T-helper 17 cell (primary cell): Measurements from ENCODE around the gene GORAB. TPM values are rescaled to one million over a fixed set of nuclear protein-coding genes. Genes with fewer than 3 reads are reported as not detected.
A peak's percentile ranks its signal among the peaks of the same experiment; 100 is the strongest.

Experiments used
- ATAC-seq: fragments of 150-1000 bp; cut with Tn5 transposase; 2 replicates; pipeline ENCODE4 v1.10.0; 2021; ENCODE audit warnings: mild to moderate bottlenecking, moderate library complexity
- DNase-seq, 3 donors: peaks; one replicate each; pipeline versions ENCODE4 v3.0.0 to v3.0.0-alpha.2; 2020 to 2021
- H3K9me3 ChIP-seq: one replicate; pipeline ENCODE4 v1.7.0; 2013; ENCODE audit warnings: low read length, mild to moderate bottlenecking; ENCODE audit not compliant: control insufficient read depth, poor library complexity, severe bottlenecking
- H3K27ac Mint-ChIP-seq: one replicate; pipeline ENCODE4 v1.8.0; 2022; ENCODE audit warnings: mild to moderate bottlenecking, moderate library complexity, mixed read lengths
- H3K27me3 Mint-ChIP-seq: one replicate; pipeline ENCODE4 v1.8.0; 2022; ENCODE audit warnings: mixed read lengths
- H3K36me3 Mint-ChIP-seq: one replicate; pipeline ENCODE4 v1.8.0; 2022; ENCODE audit warnings: low read depth, mixed read lengths
- H3K4me1 Mint-ChIP-seq: one replicate; pipeline ENCODE4 v1.8.0; 2022; ENCODE audit warnings: mild to moderate bottlenecking, mixed read lengths
- H3K4me3 Mint-ChIP-seq: one replicate; pipeline ENCODE4 v1.8.0; 2022; ENCODE audit warnings: mild to moderate bottlenecking, moderate library complexity, mixed read lengths
- total RNA-seq, 4 donors: library from RNA in 2 of 4; stranded (reverse) in 2 of 4; gene quantifications; one replicate each; pipeline ENCODE4 v1.2.3 and lab custom pipeline; 2022 to 2026

Gene GORAB, protein sequence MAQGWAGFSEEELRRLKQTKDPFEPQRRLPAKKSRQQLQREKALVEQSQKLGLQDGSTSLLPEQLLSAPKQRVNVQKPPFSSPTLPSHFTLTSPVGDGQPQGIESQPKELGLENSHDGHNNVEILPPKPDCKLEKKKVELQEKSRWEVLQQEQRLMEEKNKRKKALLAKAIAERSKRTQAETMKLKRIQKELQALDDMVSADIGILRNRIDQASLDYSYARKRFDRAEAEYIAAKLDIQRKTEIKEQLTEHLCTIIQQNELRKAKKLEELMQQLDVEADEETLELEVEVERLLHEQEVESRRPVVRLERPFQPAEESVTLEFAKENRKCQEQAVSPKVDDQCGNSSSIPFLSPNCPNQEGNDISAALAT
- 10 to 100 TPM; 20.0 to 20.7 TPM for total RNA-seq
- total RNA-seq (lab: John Stamatoyannopoulos, UW), result 32.0 to 33.1 reads per million in 2 donors

DNA sequence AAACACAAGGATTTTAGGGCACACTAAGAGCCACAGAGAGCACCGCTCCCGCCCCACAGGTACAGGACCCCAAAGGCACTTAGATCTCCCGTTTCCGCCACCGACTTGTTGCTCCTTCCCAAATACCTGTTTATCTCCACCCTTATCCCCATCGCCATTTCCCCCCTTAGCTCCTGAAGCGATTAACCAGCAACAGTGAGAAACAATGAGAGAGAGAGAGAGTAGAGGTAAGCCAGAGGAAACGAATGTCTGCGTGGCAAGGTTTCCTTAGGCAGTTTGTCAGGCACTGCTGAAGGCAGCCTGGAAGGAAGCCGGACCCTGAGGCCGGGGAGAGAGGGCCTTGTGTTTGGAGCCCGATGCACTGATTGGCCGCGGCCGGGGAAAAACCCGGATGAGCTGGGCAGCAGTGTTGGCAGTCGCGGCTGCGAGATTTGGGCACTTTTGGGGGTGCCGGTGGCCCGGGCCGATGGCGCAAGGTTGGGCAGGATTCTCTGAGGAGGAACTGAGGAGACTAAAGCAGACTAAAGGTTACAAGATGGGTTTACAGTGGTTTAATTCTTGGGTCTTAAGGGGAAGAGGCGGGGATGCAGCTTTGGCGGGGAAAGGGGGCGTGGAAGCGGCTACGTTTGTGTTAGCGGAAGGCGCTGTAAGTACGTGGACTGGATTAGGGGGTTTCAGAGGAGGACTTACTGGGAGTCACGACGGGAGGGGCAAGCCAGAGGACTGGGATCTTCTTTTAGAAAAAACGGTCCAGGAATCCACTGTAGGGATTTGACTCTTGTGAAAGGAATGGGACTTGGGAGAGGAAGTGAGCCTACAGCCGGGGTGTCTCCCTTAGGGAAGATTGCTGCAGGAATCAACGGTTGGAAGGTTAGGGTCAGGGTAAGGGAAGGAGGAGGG lies at the start of gene GORAB:
TSS of gene GORAB (plus strand) at position 409 of the 900 bp plus-strand sequence. CDS start at position 467, 58 bp downstream.
- no peak within 1 kb of the TSS for H3K4me3 Mint-ChIP-seq
- DNase-seq, result peak; percentile 69 to 79 (median 73)

DNA sequence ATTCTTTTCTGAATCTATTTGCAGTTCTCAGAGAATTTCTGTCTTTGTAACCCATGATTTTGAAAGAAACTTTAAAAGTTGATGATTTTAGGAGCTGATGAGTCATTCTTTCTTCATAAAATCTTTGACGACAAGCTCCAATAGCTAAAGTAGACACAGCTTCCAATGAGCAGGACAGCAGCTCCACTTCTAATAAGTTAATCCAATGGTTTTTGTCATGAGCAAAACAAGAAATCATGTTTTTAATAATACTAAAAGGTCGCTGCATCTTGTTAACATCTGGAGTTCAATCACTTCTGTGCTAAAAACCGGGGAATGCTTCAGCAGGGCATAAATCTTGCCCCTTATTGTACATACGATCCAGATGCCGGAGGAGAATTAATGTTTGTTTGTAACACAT lies 48.9 kb upstream of the GORAB start:
- Mint-ChIP-seq H3K4me1 (no peaks in the 10 kb centered on the region), H3K4me3 (no peak overlapping the region), H3K27ac (no peak overlapping the region), H3K36me3 (no peaks in the 10 kb centered on the region), H3K27me3 (peaks cover 30% of the 10 kb centered on the region)
- ATAC-seq (no peak), DNase-seq (no peak)
- no peaks in the 10 kb centered on the region for H3K9me3 ChIP-seq

More for the DNA sequence above, at the start of gene GORAB:
- H3K9me3 ChIP-seq, result no peaks in the 10 kb centered on the region
- no peaks in the 10 kb centered on the region for H3K36me3 Mint-ChIP-seq
- peak; percentile 97 for ATAC-seq
- H3K27me3 Mint-ChIP-seq, result no peaks in the 10 kb centered on the region
- H3K27ac Mint-ChIP-seq, result no peak within 1 kb of the TSS
- peaks cover 12% of the 10 kb centered on the region for H3K4me1 Mint-ChIP-seq

DNA sequence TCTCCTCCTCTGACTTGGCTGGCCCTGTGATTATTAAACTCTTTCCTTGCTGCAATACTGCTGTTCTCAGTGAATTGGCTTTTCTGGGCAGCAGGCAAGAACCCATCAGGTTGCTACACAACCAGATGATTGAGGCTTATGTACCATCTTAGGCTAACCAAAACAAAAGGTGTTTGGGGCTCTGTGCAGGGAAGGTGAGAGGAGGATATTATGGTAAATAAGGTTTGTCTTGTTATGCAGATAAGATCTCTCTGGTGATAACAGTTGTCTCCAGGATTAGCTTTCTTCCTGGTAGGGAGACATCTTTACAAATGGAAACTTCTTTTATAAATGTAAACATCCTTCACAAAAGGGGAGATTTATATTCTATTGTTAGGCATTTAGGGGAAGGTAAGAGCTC lies 44.5 kb upstream of the GORAB start:
- peaks cover 42% of the 10 kb centered on the region for H3K27me3 Mint-ChIP-seq
- H3K9me3 ChIP-seq, result no peaks in the 10 kb centered on the region
- no peaks in the 10 kb centered on the region for H3K36me3 Mint-ChIP-seq
- no peak overlapping the region for H3K4me3 Mint-ChIP-seq
- no peak for DNase-seq
- no peak overlapping the region for H3K27ac Mint-ChIP-seq
- no peak for ATAC-seq
- no peaks in the 10 kb centered on the region for H3K4me1 Mint-ChIP-seq

DNA sequence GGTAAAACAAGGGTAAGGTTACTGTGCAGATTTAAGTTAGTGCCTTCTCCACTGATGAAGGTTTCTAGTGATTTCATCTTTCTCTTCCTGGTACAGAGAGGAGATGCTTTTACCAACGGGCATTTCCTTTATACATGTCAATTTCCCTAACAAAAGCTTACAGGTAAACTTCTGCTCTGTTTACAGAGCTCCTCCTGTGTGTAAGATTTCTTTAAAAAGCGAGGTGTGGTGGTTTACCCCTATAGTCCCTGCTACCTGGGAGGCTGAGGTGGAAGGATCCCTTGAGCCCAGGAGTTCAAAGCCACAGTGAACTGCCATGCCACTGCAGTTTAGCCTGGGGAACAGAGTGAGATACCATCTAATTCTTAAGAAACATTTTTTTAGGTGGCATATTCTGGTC lies 40.7 kb upstream of the GORAB start:
- no peaks in the 10 kb centered on the region for H3K9me3 ChIP-seq
- H3K27me3 Mint-ChIP-seq, result peaks cover 27% of the 10 kb centered on the region
- no peak overlapping the region for H3K27ac Mint-ChIP-seq
- H3K4me3 Mint-ChIP-seq, result no peak overlapping the region
- H3K36me3 Mint-ChIP-seq, result no peaks in the 10 kb centered on the region
- H3K4me1 Mint-ChIP-seq, result peaks cover 7% of the 10 kb centered on the region
- ATAC-seq (no peak), DNase-seq (no peak)

GRCh38 chr1:170494369-170494768 lies 37.6 kb upstream of the GORAB start:
- DNase-seq (no peak), ATAC-seq (no peak)
- no peaks in the 10 kb centered on the region for H3K9me3 ChIP-seq
- Mint-ChIP-seq H3K27ac (no peak overlapping the region), H3K36me3 (no peaks in the 10 kb centered on the region), H3K4me3 (no peak overlapping the region), H3K4me1 (peaks cover 7% of the 10 kb centered on the region), H3K27me3 (peaks cover 19% of the 10 kb centered on the region)

GRCh38 chr1:170495006-170495405 lies 37.0 kb upstream of the GORAB start:
- Mint-ChIP-seq H3K4me3 (no peak overlapping the region), H3K27ac (no peak overlapping the region), H3K4me1 (peaks cover 7% of the 10 kb centered on the region), H3K36me3 (no peaks in the 10 kb centered on the region), H3K27me3 (peaks cover 15% of the 10 kb centered on the region)
- DNase-seq (no peak), ATAC-seq (no peak)
- H3K9me3 ChIP-seq, result no peaks in the 10 kb centered on the region

- no peaks in the 10 kb centered on the region for H3K9me3 ChIP-seq
- H3K36me3 Mint-ChIP-seq, result no peaks in the 10 kb centered on the region
- peaks cover 17% of the 10 kb centered on the region for H3K27me3 Mint-ChIP-seq
- DNase-seq (no peak), ATAC-seq (no peak)
- H3K4me1 Mint-ChIP-seq, result peaks cover 6% of the 10 kb centered on the region
- H3K27ac Mint-ChIP-seq, result no peak overlapping the region
- no peak overlapping the region for H3K4me3 Mint-ChIP-seq
These were observed 33.1 kb upstream of the GORAB start for GRCh38 chr1:170498876-170499275.

- Mint-ChIP-seq H3K4me1 (no peaks in the 10 kb centered on the region), H3K36me3 (no peaks in the 10 kb centered on the region), H3K4me3 (no peak overlapping the region), H3K27ac (no peak overlapping the region), H3K27me3 (peaks cover 33% of the 10 kb centered on the region)
- ATAC-seq (no peak), DNase-seq (no peak)
- no peaks in the 10 kb centered on the region for H3K9me3 ChIP-seq
These were observed 28.3 kb upstream of the GORAB start for GRCh38 chr1:170503665-170504064.

- no peak for DNase-seq
- ATAC-seq, result no peak
- no peaks in the 10 kb centered on the region for H3K9me3 ChIP-seq
- H3K4me1 Mint-ChIP-seq, result no peaks in the 10 kb centered on the region
- H3K36me3 Mint-ChIP-seq, result no peaks in the 10 kb centered on the region
- H3K27ac Mint-ChIP-seq, result no peak overlapping the region
- no peak overlapping the region for H3K4me3 Mint-ChIP-seq
- H3K27me3 Mint-ChIP-seq, result peaks cover 42% of the 10 kb centered on the region
These were observed 21.8 kb upstream of the GORAB start for GRCh38 chr1:170510163-170510562.

GRCh38 chr1:170511038-170511437 lies 20.9 kb upstream of the GORAB start:
- ATAC-seq (no peak), DNase-seq (no peak)
- no peaks in the 10 kb centered on the region for H3K9me3 ChIP-seq
- Mint-ChIP-seq H3K27ac (no peak overlapping the region), H3K4me1 (no peaks in the 10 kb centered on the region), H3K4me3 (no peak overlapping the region), H3K36me3 (no peaks in the 10 kb centered on the region), H3K27me3 (peaks cover 45% of the 10 kb centered on the region)

DNA sequence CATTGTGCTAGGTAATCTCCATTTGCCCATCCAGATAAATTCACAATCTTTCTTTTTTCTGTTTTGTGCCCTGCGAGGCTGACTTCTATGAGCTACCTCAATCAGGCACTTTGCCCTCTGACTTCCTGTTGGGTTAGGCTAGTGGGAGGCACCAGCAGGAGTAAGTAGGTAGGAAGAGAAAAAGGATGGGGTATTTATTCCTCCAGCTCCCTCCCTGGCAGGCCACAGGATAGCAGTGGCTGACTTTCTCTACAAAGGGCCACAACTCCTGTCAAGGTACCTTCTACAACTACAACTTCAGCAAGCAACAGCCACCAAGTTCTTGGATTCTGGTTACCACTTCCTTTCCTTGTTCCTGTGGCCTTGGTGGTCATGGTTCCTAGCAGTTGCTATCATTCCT lies 18.8 kb upstream of the GORAB start:
- Mint-ChIP-seq H3K36me3 (no peaks in the 10 kb centered on the region), H3K27ac (no peak overlapping the region), H3K4me3 (no peak overlapping the region), H3K4me1 (no peaks in the 10 kb centered on the region), H3K27me3 (peaks cover 31% of the 10 kb centered on the region)
- DNase-seq (no peak), ATAC-seq (no peak)
- no peaks in the 10 kb centered on the region for H3K9me3 ChIP-seq

GRCh38 chr1:170518185-170518834 lies 13.7 kb upstream of the GORAB start:
- DNase-seq (no peak), ATAC-seq (no peak)
- Mint-ChIP-seq H3K27me3 (peaks cover 44% of the 10 kb centered on the region), H3K4me1 (no peaks in the 10 kb centered on the region), H3K27ac (no peak overlapping the region), H3K36me3 (no peaks in the 10 kb centered on the region), H3K4me3 (no peak overlapping the region)
- H3K9me3 ChIP-seq, result no peaks in the 10 kb centered on the region

DNA sequence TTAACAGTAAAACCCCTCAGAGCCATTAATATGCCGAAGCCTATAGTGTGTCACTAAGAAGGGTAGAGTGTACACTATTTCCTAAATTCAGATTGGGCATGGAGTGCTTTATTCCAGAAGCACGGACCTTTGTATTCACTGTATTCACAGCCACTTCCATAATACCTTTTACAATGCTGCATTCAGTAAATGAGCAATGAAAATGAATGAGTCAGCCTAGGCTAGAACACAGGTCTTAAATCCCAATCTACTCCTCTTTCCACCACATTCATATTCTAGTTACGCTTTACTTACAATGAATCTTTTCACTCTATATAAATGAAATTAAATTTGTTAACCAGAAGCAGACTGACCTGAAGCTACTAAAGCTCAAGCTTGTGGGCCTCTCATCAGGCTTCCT lies 13.0 kb upstream of the GORAB start:
- H3K4me3 Mint-ChIP-seq, result no peak overlapping the region
- H3K9me3 ChIP-seq, result no peaks in the 10 kb centered on the region
- H3K27me3 Mint-ChIP-seq, result peaks cover 50% of the 10 kb centered on the region
- H3K36me3 Mint-ChIP-seq, result no peaks in the 10 kb centered on the region
- H3K4me1 Mint-ChIP-seq, result no peaks in the 10 kb centered on the region
- ATAC-seq (no peak), DNase-seq (no peak)
- no peak overlapping the region for H3K27ac Mint-ChIP-seq
